MCF 10A (cell line): Measurements from ENCODE around the gene GULP1. TPM values are rescaled to one million over a fixed set of nuclear protein-coding genes. Genes with fewer than 3 reads are reported as not detected.
"Not testable (repeated sequence)": the region's sequence is repeated elsewhere in the genome, so short reads cannot be mapped to it uniquely, and the experiment has no call there.

ENCODE experiments used
- BruUV-seq: library from RNA; stranded (reverse); fragments of 400-500 nt; replicated peaks from 2 replicates; lab custom pipeline; 2021; lab: Mats Ljungman, UMichigan
- CTCF ChIA-PET: fragments of 300-600 bp; sonication (Branson Sonifier 250); formaldehyde crosslinking; extraction: SDS; loops from one replicate; lab custom pipeline; 2021; ENCODE audit warnings: antibody characterized with exemption, inconsistent platforms; lab: Yijun Ruan, JAX
- POLR2A ChIA-PET: fragments of 300-600, 350-650 bp; sonication (Branson Sonifier 250); formaldehyde crosslinking; extraction: SDS; loops from one replicate; lab custom pipeline; 2020; ENCODE audit warnings: antibody characterized with exemption, inconsistent platforms; lab: Yijun Ruan, JAX
- DNase-seq: peaks from one replicate; pipeline ENCODE4 v3.0.0-alpha.2; 2018; ENCODE audit not compliant: unreplicated experiment
- H3K27ac Mint-ChIP-seq: one replicate; pipeline ENCODE4 v1.8.0; 2022; ENCODE audit warnings: mild to moderate bottlenecking, low read depth, mixed read lengths; ENCODE audit not compliant: unreplicated experiment
- H3K27me3 Mint-ChIP-seq: one replicate; pipeline ENCODE4 v1.8.0; 2022; ENCODE audit warnings: mixed read lengths; ENCODE audit not compliant: insufficient read depth, unreplicated experiment
- H3K36me3 Mint-ChIP-seq: one replicate; pipeline ENCODE4 v1.8.0; 2022; ENCODE audit warnings: mild to moderate bottlenecking, moderate library complexity, mixed read lengths; ENCODE audit not compliant: insufficient read depth, unreplicated experiment
- H3K4me1 Mint-ChIP-seq: one replicate; pipeline ENCODE4 v1.8.0; 2022; ENCODE audit warnings: mixed read lengths; ENCODE audit not compliant: insufficient read depth, unreplicated experiment
- H3K4me3 Mint-ChIP-seq: one replicate; pipeline ENCODE4 v1.8.0; 2022; ENCODE audit warnings: mild to moderate bottlenecking, moderate library complexity, mixed read lengths; ENCODE audit not compliant: unreplicated experiment
- H3K9me3 Mint-ChIP-seq: one replicate; pipeline ENCODE4 v1.8.0; 2022; ENCODE audit warnings: mixed read lengths; ENCODE audit not compliant: unreplicated experiment
- intact Hi-C: fragments of 100-400 bp; cut with micrococcal nuclease; formaldehyde crosslinking; loops from 2 replicates; pipeline ENCODE4 v1.14.1; 2022
- total RNA-seq: library from RNA; stranded (reverse); gene quantifications from 2 replicates; pipeline ENCODE4 v1.2.3, GENCODE V29; 2022
- TF ChIP-seq, protein P1 (sequence below): fragments of 200-600 bp; IDR thresholded peaks from one replicate; pipeline ENCODE4 v1.8.0; 2022; ENCODE audit warnings: antibody characterized with exemption, mild to moderate bottlenecking; ENCODE audit not compliant: unreplicated experiment

Gene GULP1
- total RNA-seq, 1 experiment from 2014 or later = 4.2 TPM

DNA sequence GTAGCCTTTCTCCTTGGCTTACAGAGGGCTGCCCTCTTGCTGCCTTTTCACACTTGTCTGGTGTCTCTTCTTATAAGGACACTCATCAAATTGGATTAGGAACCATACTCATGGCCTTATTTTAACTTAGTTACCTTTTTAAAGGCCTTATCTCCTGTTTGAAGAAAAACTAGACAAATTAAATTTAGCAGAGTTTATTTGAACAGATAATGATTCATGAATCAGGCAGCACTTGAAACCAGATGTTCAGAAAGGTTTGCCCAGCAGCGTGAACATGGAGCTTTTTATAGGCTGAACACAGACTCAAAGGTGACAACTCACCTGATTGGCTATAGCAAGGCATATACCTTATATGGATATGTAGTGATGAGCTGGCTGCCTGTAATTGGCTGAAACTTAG lies 238.0 kb downstream of the GULP1 start:
- ChIA-PET CTCF (interaction anchor here (0.7 to 11.5 kb wide), 2 partner anchors 53 to 453 kb away, joined by 3 to 176 read pairs; no protein-coding TSS in a partner anchor), POLR2A (no interaction called here)
- BruUV-seq = no TSS peak
- Mint-ChIP-seq H3K9me3 (no peaks in the 10 kb centered on the region), H3K27ac (no peak overlapping the region), H3K4me3 (no peak overlapping the region), H3K27me3 (no peaks in the 10 kb centered on the region), H3K36me3 (no peaks in the 10 kb centered on the region), H3K4me1 (peaks cover 5% of the 10 kb centered on the region)
- DNase-seq = no peak
- TF ChIP-seq, protein P1, sequence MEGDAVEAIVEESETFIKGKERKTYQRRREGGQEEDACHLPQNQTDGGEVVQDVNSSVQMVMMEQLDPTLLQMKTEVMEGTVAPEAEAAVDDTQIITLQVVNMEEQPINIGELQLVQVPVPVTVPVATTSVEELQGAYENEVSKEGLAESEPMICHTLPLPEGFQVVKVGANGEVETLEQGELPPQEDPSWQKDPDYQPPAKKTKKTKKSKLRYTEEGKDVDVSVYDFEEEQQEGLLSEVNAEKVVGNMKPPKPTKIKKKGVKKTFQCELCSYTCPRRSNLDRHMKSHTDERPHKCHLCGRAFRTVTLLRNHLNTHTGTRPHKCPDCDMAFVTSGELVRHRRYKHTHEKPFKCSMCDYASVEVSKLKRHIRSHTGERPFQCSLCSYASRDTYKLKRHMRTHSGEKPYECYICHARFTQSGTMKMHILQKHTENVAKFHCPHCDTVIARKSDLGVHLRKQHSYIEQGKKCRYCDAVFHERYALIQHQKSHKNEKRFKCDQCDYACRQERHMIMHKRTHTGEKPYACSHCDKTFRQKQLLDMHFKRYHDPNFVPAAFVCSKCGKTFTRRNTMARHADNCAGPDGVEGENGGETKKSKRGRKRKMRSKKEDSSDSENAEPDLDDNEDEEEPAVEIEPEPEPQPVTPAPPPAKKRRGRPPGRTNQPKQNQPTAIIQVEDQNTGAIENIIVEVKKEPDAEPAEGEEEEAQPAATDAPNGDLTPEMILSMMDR = no peak
- intact Hi-C loops = loop anchor here (10.0 kb wide), 1 partner anchor 815 kb away; no protein-coding TSS in a partner anchor

DNA sequence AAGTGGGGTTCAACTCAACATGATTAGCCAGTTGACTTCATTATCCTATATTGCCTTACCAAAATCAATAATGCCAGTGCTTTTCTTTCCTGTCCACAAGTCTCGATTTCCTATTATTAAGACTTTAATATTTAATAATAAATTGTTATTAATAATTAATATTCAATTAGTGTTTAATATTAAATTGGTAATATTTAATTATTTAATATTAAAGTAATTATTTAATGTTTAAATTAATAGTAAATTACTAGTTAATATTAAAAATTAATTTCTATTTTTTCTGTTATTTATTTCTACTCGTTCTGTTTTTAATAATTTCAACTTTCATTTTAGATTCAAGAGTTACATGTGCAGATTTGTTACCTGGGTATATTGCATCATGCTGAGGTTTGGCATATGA lies 243.2 kb downstream of the GULP1 start:
- Mint-ChIP-seq H3K27ac (no peak overlapping the region), H3K4me1 (no peaks in the 10 kb centered on the region), H3K27me3 (no peaks in the 10 kb centered on the region), H3K9me3 (no peaks in the 10 kb centered on the region), H3K4me3 (no peak overlapping the region), H3K36me3 (no peaks in the 10 kb centered on the region)
- TF ChIP-seq, protein P1 = no peak
- ChIA-PET POLR2A (no interaction called here), CTCF (no interaction called here)
- BruUV-seq = no TSS peak
- intact Hi-C loops = no loop called here
- DNase-seq = no peak

DNA sequence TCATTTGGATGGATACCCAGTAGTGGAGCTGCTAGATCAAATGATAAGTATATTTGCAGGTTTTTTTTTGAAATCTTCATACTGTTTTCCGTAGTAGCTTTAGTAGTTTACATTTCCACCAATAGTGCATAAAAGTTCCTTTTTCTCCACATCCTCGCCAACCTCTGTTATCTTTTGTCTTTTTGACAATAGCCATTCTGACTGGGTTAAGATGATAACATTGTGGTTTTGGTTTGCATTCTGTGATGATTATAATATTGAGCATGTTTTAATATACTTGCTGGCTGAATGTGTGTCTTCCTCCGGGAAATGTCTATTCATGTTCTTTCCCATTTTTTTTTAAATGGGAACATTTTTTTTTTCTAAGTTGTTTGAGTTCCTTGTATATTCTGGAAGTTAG lies 260.0 kb downstream of the GULP1 start:
- TF ChIP-seq, protein P1 = no peak
- no peaks in the 10 kb centered on the region for H3K36me3 Mint-ChIP-seq
- H3K27ac Mint-ChIP-seq = no peak overlapping the region
- DNase-seq = no peak
- ChIA-PET POLR2A (no interaction called here), CTCF (no interaction called here)
- no peak overlapping the region for H3K4me3 Mint-ChIP-seq
- H3K4me1 Mint-ChIP-seq = no peaks in the 10 kb centered on the region
- no TSS peak for BruUV-seq
- H3K27me3 Mint-ChIP-seq = no peaks in the 10 kb centered on the region
- no peaks in the 10 kb centered on the region for H3K9me3 Mint-ChIP-seq
- intact Hi-C loops = no loop called here

DNA sequence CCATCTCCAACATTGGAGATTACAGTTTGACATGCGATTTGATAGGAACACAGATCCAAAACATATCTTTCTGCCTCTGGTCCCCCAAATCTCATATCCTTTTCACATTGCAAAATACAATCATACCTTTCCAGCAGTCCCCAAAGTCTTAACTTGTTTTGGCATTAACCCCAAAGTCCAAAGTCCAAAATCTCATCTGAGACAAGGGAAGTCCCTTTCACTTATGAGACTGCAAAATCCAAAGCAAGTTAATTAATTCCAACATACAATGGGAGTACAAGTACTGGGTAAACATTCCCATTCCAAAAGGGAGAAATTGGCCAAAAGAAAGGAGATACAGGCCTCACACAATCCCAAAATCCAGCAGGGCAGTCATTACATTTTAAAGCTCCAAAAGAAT lies 265.4 kb downstream of the GULP1 start:
- no peak for DNase-seq
- CTCF ChIA-PET = no interaction called here
- TF ChIP-seq, protein P1 = no peak
- Mint-ChIP-seq H3K27ac (no peak overlapping the region), H3K9me3 (no peaks in the 10 kb centered on the region), H3K4me3 (no peak overlapping the region), H3K27me3 (no peaks in the 10 kb centered on the region), H3K4me1 (no peaks in the 10 kb centered on the region), H3K36me3 (no peaks in the 10 kb centered on the region)
- no TSS peak for BruUV-seq
- POLR2A ChIA-PET = no interaction called here
- intact Hi-C loops = no loop called here

DNA sequence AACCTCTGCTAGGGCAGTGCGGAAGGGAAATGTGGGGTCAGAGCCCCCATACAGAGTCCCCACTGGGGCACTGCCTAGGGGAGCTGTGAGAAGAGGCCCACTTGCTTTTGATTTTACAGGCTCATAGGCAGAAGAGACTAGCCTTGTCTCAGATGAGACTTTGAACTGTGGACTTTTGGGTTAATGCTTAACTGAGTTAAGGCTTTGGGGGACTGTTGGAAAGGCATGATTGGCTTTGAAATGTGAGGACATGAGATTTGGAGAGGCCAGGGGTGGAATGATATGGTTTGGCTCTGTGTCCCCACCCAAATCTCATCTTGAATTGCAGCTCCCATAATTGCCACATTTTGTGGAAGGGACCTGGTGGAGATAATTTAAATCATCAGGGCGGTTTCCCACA lies 267.8 kb downstream of the GULP1 start:
- H3K36me3 Mint-ChIP-seq, H3K9me3 Mint-ChIP-seq: not testable (repeated sequence)

More for the DNA sequence above, 267.8 kb downstream of the GULP1 start:
- H3K27ac Mint-ChIP-seq, H3K4me1 Mint-ChIP-seq, H3K4me3 Mint-ChIP-seq, CTCF ChIA-PET, POLR2A ChIA-PET, DNase-seq, intact Hi-C loops, BruUV-seq, H3K27me3 Mint-ChIP-seq: not testable (repeated sequence)
